ENCODE measurements around the gene NEGR1.

The NEGR1 gene

DNA sequence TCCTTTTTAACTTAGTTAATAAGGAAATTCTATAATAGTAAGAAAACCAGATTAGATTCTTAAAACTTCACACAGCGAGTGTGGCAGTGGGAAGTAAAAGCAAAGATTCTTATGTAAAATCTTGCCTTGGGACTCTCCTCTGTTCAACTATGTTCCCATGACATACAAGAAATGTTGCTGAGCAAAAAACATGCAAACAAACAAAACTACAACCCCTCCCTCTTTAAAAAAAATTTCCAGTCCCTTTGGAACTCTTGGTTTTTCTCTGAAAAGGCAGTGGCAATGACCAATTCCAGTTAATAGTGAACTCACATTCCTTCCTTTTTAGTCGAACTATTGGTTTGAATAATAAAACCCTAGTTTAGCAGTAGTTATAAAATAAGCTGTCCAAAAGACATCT is 748.4 kb downstream of the NEGR1 start:
- no peak for DNase-seq

DNA sequence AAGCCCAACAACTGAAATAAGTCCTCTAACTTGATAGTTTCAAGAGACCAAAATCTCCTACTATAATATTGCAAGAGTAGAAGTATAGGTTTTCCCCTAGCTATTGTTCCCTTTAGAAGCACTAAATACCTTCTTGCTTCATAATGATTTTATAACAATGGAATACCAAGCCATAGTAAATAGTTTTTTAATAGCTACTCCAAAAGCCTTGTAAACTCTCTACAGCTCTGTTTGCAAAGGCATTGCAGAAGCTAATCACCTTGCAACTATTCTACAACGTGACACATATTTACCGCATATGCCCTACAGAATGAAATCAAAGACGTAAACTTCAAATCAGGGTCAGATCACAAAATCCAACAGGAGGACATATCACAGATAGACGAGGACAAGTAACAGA is 750.0 kb downstream of the NEGR1 start:
- no peak for DNase-seq

DNA sequence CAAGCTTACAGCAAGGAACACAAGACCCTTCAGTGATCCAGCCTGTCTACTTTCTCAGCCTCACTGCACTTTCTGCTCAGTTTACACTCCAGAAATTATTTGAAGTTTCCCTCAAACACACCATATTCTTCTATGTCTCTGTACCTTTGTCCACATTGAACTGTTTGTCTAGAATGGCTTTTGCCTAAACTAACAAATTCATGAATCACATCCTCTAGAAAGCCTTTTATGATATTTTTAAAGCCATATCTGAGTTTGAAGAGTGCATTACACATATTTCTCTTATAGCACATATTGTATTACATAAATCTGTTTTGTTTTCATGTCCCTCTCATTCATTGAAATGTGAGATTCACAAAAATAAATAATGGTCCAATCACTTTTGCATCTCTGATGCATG is 755.5 kb downstream of the NEGR1 start:
- no peak for DNase-seq

DNA sequence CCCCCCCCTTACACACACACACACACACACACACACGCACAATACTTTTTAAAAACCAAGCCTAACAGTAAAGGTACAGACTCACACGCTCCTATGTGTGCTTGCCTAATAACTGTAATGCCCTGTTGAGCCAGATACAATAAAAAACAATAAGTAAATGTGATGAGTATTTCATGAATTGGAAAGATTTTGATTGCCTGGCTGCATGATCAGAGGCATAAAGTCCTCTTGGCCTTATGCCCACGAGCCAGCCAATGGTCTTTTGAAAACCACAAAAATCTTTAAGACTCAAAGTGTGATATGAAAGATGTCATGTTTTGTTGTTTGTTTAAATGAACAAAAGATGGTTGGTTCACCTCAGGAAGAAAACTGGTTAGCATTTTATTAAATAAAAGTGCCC is 759.6 kb downstream of the NEGR1 start:
- DNase-seq: no peak

DNA sequence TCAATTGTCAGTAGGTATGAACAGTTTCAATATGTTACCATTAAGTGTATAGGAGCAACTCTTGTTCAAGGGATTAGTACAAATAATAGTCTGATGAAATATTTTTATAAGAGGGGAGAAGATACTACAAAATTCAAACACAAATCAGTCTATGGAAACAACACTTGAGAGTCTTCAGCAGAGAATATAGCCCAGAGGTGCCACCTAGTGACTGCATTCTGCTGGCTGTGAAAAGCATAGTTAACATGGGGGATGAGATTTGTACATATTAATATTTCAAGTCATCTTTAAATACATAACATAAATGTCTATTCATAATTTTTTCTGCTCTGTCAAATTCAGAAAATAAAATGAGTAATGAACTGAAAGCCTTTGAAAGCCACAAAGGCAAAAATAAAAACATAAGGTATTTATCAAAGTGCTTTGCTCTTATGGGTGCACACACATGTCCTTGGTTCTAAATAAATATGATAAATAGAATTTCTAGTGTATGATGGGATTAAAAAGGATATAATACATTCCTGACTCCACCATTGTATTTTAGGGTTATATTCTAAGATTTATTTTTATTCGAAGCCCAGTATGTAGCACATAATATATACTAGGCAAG is 760.6 kb downstream of the NEGR1 start:
- peak in 1 of 2 donors; percentile 1 for DNase-seq

DNA sequence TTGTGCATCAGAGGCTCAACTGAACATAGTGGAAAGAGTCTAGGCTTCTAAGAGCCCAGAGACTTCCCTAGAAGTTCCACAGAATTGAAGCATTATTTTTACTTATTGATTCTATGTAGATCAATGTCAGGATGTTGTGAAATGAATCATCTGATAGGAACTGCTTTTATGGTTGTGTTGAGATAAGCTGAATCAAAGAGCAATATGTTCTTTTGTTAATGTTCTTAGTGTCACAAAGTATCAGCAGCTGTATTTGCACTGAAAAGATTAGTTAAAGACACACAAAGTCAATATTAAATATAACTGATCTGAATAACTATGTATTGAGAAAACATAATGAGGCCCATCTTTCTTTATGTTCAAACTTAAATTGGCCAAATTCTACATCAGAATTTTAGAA is 770.8 kb downstream of the NEGR1 start:
- no peak for DNase-seq

DNA sequence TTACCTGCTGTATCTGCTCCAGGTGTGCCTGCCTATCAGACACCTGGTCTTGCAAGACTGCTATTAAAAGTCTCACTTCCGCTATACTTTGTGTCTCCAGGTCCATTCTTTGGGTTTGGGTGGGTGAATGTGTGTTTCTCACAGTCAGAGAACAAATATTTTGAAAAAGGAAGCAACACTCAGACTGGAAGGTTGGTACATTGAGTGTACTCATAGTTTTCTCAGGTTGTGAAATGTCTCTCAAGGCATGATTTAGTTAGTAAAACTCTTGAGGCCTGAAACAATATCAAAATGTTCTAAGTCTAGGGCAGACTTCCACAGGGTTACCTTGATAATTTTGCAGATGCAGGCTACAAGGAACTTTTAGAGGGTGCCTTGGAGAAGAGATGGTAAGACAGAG is 771.6 kb downstream of the NEGR1 start:
- no peak for DNase-seq

DNA sequence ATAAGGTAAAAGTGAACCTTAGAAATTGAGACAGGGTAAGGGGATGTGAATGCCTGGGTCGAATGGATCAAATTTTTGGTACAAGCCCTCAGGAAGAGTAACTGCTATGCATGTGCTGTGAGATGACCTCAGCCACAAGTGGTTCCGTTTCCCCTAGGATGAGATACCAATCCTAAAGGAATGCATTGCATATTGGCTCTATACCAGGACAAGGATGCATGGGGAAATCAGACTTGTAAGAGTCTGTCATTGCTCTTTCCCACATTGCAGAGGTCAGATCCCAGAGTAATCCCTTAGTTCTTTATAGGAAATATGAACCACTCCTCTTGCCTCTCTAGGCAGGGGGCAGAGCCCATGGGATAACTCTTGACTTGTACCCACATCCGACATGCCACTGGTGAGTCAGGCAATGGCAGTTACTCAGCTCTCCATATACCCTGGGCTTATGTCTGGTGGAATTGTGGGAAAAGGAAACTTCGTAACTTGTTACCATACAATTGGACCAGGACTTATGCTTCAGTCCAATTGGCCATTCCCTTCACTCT is 773.2 kb downstream of the NEGR1 start:
- DNase-seq: no peak

DNA sequence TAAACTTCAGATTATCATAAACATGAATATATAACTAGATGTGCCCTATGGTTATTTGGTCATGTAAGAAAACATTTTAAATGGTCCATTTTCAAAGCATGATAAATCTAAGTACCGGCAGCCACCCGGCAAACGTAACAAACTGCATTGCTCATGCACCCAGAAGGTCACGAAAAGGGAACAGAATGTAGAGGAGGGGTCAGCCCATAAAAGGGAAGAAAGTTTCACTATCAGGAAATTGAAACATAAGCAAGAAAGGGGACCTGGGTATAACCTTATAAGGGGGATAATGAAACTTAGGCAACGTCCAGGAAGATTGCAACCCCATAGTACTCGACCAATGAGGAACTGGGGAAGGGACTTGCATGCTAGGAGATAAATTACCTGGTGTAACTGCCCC is 780.3 kb downstream of the NEGR1 start:
- no peak for DNase-seq

DNA sequence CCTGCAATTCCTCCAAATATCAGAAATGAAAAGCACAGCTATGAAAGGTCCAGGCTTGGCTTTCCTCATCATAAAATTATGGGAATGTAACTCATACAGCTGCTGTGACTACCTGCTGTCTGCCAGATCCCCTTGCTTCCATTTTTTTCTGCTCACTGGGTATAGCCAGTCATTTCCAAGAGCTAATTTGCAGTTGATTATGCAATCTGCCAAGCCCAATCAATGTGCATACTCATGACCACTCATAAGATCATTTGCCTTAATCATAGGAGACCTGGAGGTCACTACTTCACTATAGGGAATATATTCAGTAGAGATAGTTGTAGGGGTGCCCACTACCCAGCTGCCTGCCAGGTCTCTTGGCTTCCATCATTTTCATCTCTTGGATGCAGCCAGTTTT is 783.8 kb downstream of the NEGR1 start:
- no peak for DNase-seq

DNA sequence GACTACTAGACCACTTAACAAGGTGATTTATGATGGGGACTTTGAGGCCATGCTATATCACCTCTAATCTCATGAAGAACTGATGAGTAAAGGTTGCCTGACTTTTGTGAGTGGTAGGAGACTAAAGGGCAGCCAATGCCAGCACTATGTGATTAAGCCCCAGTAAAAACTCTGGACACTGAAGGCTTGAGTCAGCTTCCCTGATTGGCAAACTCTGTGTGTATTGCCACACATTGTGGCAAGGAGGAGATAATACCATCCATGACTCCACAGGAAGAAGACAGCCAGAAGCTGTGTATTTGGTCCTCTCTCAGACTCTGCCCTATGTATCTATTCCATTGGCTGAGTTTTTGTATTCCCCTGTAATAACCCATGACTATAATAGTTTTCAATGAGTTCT is 788.2 kb downstream of the NEGR1 start:
- DNase-seq: no peak

DNA sequence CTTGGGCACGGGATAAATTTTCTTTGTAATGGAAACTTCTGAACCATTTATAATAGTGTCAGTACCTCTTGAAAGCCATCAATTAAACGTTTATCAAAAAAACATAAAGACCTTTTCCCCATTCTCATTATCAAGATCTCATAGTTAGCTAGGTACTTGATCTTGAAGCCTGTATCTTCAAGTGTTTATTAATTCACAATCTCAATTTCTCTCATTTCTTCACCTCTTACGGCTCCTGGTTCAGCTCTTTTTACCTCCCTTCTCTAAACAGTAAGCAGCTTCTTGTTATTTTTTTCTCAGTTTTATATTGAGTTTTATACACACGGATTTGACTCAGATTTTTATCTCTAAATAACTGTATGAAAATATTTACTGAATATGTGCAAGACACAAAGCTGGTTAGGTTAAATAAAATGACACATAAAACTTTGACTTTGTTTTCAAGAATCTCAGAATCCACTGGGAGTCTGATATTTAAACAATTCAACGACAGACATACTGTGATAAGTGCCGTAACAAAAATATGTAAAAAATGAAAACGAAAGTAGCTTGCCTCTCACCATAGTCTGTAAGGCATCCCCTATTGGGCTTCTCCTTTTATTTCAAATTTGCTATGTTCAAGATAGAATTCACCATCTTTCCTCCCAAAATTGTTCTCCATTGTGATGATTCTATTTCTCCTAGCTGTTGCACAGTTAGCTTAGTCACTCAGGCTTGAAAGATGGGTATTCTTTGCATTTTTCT is 789.9 kb downstream of the NEGR1 start:
- no peak for DNase-seq

DNA sequence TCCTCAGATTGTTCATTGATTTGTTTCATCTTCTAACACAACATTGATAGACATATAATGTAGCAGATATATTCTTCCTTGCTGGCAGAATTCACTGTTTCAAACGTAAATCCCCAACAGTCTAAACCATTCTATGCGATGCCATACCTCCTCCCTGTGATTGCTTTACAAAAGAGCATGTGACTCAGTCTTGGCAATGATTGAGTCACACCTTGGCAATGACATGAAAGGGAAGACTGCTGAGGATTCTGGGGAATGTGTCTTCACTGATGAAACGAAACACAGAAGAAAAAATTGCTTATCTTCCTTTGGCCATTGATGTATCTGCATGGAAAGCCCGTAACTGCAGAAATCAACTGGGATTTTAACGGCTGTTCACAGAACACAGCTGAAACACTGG is 791.9 kb downstream of the NEGR1 start:
- DNase-seq: no peak

DNA sequence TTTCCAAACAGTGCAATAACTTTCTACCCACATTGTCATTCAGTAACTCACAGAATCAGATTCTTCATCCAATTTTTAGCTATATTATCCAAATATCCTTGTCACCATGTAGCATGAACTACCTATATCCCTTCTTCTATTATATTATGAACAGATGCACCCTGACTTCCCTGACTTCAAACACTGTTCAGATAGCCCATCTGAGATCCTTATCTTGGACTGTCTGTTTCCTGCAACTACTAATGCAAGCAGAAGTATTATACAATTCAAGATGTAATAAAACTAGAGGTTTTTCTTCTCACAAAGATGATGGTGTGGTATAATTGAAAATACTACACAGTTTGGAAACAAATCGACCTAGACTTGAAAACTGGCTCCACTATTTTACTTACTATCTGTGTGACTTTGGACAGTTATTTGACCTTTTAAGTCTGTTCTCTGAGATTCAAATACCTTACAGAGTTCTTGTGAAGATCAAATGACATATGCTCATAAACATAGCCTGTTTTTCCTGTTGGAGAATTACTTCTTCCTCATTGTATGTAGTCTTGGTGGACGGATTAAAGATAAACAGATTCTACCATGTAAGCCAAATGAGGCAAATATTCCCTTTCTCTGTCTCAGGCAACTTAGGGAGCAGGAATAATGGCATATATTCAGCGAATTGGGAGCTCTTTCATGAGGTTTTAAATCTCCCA is 793.6 kb downstream of the NEGR1 start:
- DNase-seq: no peak

DNA sequence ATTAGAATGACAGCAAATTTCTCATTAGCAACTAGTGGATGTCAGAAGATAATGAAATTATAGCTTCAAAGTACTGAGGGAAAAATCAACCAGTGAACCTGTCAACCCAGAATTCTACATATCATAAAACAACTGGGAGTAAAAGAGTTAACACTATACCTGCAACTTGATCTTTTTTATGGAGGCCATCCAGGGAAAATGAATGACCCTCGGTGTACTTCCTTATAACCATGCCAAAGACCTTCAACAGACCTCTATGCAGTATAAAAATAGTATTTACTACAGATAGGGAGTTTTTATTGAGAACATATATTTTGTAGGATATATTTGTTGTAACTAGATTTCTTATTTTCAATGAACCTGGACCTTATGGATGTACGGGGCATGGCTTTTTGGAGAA is 809.0 kb downstream of the NEGR1 start:
- DNase-seq: no peak

DNA sequence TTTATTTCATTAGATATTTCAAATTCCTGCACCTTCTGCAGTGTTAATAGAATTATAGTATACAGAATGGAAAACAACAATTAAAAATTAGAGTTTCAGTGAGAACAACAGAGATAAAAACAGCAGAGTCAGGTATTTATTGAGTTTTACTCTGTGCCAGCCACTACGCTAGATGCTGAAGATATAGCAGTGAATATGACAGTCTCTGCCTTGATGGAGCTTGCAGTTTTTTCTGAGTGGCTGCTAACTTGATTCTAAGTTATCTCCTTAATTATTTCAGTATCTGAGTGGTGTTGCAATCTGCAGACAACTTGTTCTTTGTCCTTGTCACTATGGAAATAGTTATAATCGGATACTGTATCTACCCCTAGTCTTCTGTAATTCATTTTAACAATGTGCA is 817.2 kb downstream of the NEGR1 start:
- DNase-seq: no peak

DNA sequence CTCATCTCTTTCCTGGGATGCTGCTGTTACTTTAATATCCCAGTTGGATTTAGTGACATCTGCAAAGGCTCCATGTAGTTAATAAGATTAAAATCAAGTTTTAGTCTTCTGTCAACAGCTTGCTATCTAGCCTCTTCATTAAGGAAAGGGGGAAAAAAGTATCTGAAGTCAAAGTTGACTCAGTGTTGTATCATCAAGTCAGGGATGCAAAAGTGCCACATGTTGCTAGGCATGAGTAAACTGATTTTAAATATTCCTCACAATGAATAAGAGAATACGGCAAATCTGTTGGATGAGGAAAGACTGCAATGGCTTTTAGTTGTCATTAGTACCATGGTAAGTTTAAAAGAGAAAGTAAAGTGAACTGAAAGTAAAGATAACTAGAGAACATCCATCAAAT is 818.3 kb downstream of the NEGR1 start:
- DNase-seq: no peak

DNA sequence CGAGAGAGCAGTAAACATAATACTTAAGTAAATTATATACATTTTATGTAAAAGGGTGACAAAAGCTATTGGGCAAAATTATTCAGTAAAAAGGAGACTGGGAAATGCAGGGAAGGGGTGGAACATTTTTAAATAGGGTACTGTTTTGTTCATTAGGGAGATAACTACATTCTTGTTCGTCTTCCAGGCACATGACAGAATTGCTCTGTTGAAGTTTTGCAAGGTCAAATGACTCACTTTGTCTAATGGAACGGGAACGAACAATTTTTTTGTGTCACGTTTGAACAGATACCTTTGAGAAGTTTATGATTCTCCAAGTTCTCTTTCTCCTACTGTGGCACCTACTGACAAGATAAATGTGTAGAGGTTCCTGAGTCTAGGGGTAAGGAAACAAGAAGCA is 819.2 kb downstream of the NEGR1 start:
- DNase-seq: no peak

DNA sequence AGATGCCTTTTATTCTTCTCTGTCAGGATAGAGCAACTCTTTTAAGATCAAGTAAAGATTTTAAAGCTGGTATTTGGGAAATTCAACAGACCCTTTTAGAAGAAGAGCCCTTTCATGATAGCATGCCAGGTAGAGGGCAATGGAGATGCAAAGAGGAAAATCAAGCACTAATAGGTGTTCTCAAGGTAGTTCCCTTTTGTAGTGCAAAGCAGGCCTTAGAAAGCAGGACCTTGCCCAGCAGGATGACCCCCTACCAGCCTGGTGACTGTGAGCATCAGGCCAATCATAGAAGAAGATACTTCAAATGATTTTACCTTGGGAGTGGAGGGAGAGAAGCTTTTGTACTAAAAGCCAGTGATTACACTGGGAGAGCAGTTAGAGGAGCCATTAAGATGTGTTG is 820.1 kb downstream of the NEGR1 start:
- DNase-seq: no peak

DNA sequence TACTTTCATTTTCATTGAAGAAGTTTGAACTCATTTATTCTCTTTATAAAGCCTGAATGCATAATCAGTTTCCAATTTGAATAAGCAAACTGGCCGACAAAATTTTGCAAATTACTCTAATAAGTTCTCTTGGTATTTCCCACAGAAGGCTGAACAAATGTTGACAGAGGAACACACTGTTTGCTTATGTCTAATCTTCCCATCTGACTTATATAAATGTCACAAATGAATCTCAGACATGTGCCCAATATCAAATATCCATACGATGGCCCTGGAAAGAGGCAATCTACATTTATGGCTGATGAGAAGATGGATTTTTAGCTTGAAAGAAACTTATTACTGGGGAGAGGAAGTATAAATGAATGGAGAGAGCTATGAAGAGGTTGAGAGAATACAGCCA is 820.9 kb downstream of the NEGR1 start:
- DNase-seq: no peak

DNA sequence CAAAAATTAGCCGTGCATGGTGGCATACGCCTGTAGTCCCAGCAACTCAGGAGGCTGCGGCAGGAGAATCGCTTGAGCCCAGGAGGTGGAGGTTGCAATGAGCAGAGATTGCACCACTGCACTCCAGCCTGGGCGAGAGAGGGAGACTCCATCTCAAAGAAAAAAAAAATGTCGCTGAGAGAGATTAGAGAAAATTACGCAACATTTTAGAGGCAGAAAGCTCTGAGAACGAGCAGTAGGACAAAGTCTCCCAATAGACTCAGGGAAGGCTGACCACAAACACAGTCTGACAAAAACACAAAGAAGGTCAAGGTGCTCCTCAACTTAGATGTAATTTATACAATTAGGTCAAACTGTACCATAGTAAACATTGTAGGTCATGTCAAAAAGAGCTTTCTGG is 833.9 kb downstream of the NEGR1 start:
- no peak for DNase-seq

DNA sequence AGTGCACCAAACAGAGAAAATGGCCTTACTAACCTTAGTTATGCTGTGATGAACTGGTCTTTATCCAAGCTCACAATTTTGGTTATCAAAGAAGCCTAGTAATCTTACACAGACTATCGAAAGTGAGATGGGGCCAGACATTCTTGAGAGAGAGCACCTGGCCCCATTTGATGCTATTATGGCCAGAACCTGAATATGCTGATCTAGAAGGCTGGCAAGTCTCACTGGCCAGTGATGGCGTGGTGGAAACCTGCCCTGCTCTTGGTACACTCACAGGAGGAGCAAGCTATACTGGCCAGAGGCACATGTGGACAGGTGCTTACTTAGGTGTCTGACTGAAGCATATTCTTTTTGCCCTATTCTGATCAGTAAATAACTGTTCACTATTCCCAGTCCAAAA is 843.7 kb downstream of the NEGR1 start:
- no peak for DNase-seq

DNA sequence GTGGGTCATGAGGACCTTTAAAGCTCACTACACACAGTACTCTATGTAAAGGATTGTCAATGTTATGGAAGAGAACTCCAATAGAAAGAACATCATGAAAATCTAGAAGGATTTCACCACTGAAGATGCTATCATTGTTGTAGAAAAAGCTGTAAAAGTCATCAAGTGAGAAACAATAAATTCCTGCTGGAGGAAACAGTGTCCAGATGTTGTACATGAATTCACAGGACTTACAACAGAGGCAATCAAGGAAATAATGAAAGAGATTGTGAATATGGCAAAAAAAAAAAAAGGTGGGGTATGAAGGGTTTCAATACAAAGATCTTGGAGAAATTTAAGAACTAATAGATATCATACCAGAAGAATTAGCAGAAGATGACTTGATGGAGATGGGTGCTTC is 846.4 kb downstream of the NEGR1 start:
- no peak for DNase-seq

DNA sequence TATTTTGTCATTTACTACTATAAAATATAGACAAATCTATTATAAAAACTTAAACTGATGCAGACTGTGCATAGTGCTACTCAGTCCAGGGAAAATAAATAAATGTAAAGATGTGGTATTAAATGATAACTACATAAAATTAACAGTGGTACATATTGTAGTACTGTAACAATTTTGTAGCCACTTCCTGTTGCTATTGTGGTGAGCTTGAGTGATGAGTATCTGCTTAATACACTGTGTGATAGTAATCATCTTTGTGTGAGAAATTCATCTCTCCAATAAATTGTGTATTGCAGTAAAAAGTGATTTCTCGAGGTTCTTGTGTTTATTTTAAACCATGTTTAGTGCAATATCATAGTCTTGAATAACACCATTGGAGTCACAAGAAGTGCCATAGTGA is 848.1 kb downstream of the NEGR1 start:
- no peak for DNase-seq

All from stimulated activated CD4-positive, alpha-beta T cell treated with anti-CD3 and anti-CD28 coated beads, Interleukin-2, amount 100 ng/mL, for 24 hours (primary cell).